Measurements from ENCODE around the gene LGALS13.

LGALS13 gene

GRCh38 chr19:39602224-39602623 is at the start of gene LGALS13:
Gene LGALS13, plus strand, starts transcription at chr19:39602524. Its CDS starts 45 bp downstream, at chr19:39602569.
- Histone ChIP-seq H3K36me3 (ENCODE audit: insufficient read depth, low read length) (no peaks in the 10 kb centered on the region), H3K9me3 (ENCODE audit: control insufficient read depth, insufficient read depth, low read length) (no peaks in the 10 kb centered on the region), H3K9ac (ENCODE audit: low read depth, low read length) (no peak within 1 kb of the TSS), H3K4me1 (ENCODE audit: insufficient read depth, low read length) (no peaks in the 10 kb centered on the region)

GRCh38 chr19:39553082-39553652 is 49.2 kb upstream of the LGALS13 start:
- Histone ChIP-seq H3K4me1 (ENCODE audit: insufficient read depth, low read length) (no peaks in the 10 kb centered on the region; the same call in 1 of the 2 replicates), H3K9ac (ENCODE audit: low read depth, low read length) (no peak overlapping the region), H3K36me3 (ENCODE audit: insufficient read depth, low read length) (no peaks in the 10 kb centered on the region), H3K9me3 (ENCODE audit: control insufficient read depth, insufficient read depth, low read length) (no peaks in the 10 kb centered on the region)

GRCh38 chr19:39554701-39555311 is 47.5 kb upstream of the LGALS13 start:
- H3K9ac ChIP-seq (ENCODE audit: low read depth, low read length), result no peak overlapping the region
- no peaks in the 10 kb centered on the region; the same call in 1 of the 2 replicates for H3K4me1 ChIP-seq (ENCODE audit: insufficient read depth, low read length)
- no peaks in the 10 kb centered on the region for H3K36me3 ChIP-seq (ENCODE audit: insufficient read depth, low read length)
- no peaks in the 10 kb centered on the region for H3K9me3 ChIP-seq (ENCODE audit: control insufficient read depth, insufficient read depth, low read length)

GRCh38 chr19:39555883-39556282 is 46.4 kb upstream of the LGALS13 start:
- no peaks in the 10 kb centered on the region for H3K36me3 ChIP-seq (ENCODE audit: insufficient read depth, low read length)
- no peak overlapping the region for H3K9ac ChIP-seq (ENCODE audit: low read depth, low read length)
- no peaks in the 10 kb centered on the region for H3K9me3 ChIP-seq (ENCODE audit: control insufficient read depth, insufficient read depth, low read length)
- H3K4me1 ChIP-seq (ENCODE audit: insufficient read depth, low read length), result no peaks in the 10 kb centered on the region; the same call in 1 of the 2 replicates

GRCh38 chr19:39557811-39558623 is 44.3 kb upstream of the LGALS13 start:
- Histone ChIP-seq H3K9me3 (ENCODE audit: control insufficient read depth, insufficient read depth, low read length) (no peaks in the 10 kb centered on the region), H3K36me3 (ENCODE audit: insufficient read depth, low read length) (no peaks in the 10 kb centered on the region), H3K4me1 (ENCODE audit: insufficient read depth, low read length) (peaks cover 1% of the 10 kb centered on the region; the same call in 1 of the 2 replicates), H3K9ac (ENCODE audit: low read depth, low read length) (no peak overlapping the region)

GRCh38 chr19:39558624-39559117 is 43.7 kb upstream of the LGALS13 start:
- Histone ChIP-seq H3K4me1 (ENCODE audit: insufficient read depth, low read length) (peaks cover 8% of the 10 kb centered on the region; the same call in 1 of the 2 replicates), H3K36me3 (ENCODE audit: insufficient read depth, low read length) (no peaks in the 10 kb centered on the region), H3K9ac (ENCODE audit: low read depth, low read length) (no peak overlapping the region), H3K9me3 (ENCODE audit: control insufficient read depth, insufficient read depth, low read length) (no peaks in the 10 kb centered on the region)

- Histone ChIP-seq H3K9ac (ENCODE audit: low read depth, low read length) (no peak overlapping the region), H3K9me3 (ENCODE audit: control insufficient read depth, insufficient read depth, low read length) (no peaks in the 10 kb centered on the region), H3K4me1 (ENCODE audit: insufficient read depth, low read length) (peaks cover 10% of the 10 kb centered on the region; the same call in 1 of the 2 replicates), H3K36me3 (ENCODE audit: insufficient read depth, low read length) (no peaks in the 10 kb centered on the region)
Measured at GRCh38 chr19:39563408-39563807, 38.9 kb upstream of the LGALS13 start.

- H3K36me3 ChIP-seq (ENCODE audit: insufficient read depth, low read length), result no peaks in the 10 kb centered on the region
- H3K9me3 ChIP-seq (ENCODE audit: control insufficient read depth, insufficient read depth, low read length), result no peaks in the 10 kb centered on the region
- peaks cover 10% of the 10 kb centered on the region; the same call in 1 of the 2 replicates for H3K4me1 ChIP-seq (ENCODE audit: insufficient read depth, low read length)
- H3K9ac ChIP-seq (ENCODE audit: low read depth, low read length), result no peak overlapping the region
Measured at GRCh38 chr19:39566064-39566463, 36.3 kb upstream of the LGALS13 start.

GRCh38 chr19:39568604-39569003 is 33.7 kb upstream of the LGALS13 start:
- H3K36me3 ChIP-seq (ENCODE audit: insufficient read depth, low read length), result no peaks in the 10 kb centered on the region
- H3K4me1 ChIP-seq (ENCODE audit: insufficient read depth, low read length), result peaks cover 3% of the 10 kb centered on the region; the same call in 1 of the 2 replicates
- no peak overlapping the region for H3K9ac ChIP-seq (ENCODE audit: low read depth, low read length)
- H3K9me3 ChIP-seq (ENCODE audit: control insufficient read depth, insufficient read depth, low read length), result no peaks in the 10 kb centered on the region; the same call in 1 of the 2 replicates

- Histone ChIP-seq H3K4me1 (ENCODE audit: insufficient read depth, low read length) (no peaks in the 10 kb centered on the region), H3K36me3 (ENCODE audit: insufficient read depth, low read length) (no peaks in the 10 kb centered on the region), H3K9me3 (ENCODE audit: control insufficient read depth, insufficient read depth, low read length) (no peaks in the 10 kb centered on the region), H3K9ac (ENCODE audit: low read depth, low read length) (no peak overlapping the region)
Measured at GRCh38 chr19:39582442-39582841, 19.9 kb upstream of the LGALS13 start.

GRCh38 chr19:39582891-39583625 is 19.3 kb upstream of the LGALS13 start:
- Histone ChIP-seq H3K9ac (ENCODE audit: low read depth, low read length) (no peak overlapping the region), H3K9me3 (ENCODE audit: control insufficient read depth, insufficient read depth, low read length) (no peaks in the 10 kb centered on the region), H3K4me1 (ENCODE audit: insufficient read depth, low read length) (no peaks in the 10 kb centered on the region), H3K36me3 (ENCODE audit: insufficient read depth, low read length) (no peaks in the 10 kb centered on the region)

GRCh38 chr19:39587496-39587895 is 14.8 kb upstream of the LGALS13 start:
- H3K4me1 ChIP-seq (ENCODE audit: insufficient read depth, low read length), result no peaks in the 10 kb centered on the region
- no peak overlapping the region for H3K9ac ChIP-seq (ENCODE audit: low read depth, low read length)
- H3K36me3 ChIP-seq (ENCODE audit: insufficient read depth, low read length), result no peaks in the 10 kb centered on the region
- H3K9me3 ChIP-seq (ENCODE audit: control insufficient read depth, insufficient read depth, low read length), result no peaks in the 10 kb centered on the region

GRCh38 chr19:39588066-39588465 is 14.3 kb upstream of the LGALS13 start:
- Histone ChIP-seq H3K9me3 (ENCODE audit: control insufficient read depth, insufficient read depth, low read length) (no peaks in the 10 kb centered on the region), H3K4me1 (ENCODE audit: insufficient read depth, low read length) (no peaks in the 10 kb centered on the region), H3K36me3 (ENCODE audit: insufficient read depth, low read length) (no peaks in the 10 kb centered on the region), H3K9ac (ENCODE audit: low read depth, low read length) (no peak overlapping the region)

GRCh38 chr19:39590265-39590664 is 12.1 kb upstream of the LGALS13 start:
- Histone ChIP-seq H3K9me3 (ENCODE audit: control insufficient read depth, insufficient read depth, low read length) (no peaks in the 10 kb centered on the region), H3K9ac (ENCODE audit: low read depth, low read length) (no peak overlapping the region), H3K4me1 (ENCODE audit: insufficient read depth, low read length) (no peaks in the 10 kb centered on the region), H3K36me3 (ENCODE audit: insufficient read depth, low read length) (no peaks in the 10 kb centered on the region)

Measured in ES-I3 (cell line).